Measurements from ENCODE around the gene GEMIN7.

DNA sequence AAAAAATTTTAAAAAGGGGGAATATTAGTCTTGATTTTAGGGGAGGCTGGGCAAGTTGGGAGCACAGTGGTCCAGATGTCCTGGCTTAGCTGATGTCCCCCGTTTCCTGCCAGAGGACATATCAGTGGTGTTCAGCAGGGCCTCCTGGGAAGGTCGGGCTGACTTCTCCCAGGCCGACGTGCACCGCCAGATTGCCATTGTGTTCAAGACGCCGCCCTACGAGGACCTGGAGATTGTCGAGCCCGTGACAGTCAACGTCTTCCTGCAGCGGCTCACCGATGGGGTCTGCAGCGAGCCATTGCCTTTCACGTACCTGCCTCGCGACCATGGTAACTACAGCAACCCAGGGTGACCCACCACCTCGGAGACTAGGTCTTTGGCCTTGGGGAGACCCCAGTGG is 46.6 kb upstream of the GEMIN7 start:
- TF ChIP-seq, protein P1, sequence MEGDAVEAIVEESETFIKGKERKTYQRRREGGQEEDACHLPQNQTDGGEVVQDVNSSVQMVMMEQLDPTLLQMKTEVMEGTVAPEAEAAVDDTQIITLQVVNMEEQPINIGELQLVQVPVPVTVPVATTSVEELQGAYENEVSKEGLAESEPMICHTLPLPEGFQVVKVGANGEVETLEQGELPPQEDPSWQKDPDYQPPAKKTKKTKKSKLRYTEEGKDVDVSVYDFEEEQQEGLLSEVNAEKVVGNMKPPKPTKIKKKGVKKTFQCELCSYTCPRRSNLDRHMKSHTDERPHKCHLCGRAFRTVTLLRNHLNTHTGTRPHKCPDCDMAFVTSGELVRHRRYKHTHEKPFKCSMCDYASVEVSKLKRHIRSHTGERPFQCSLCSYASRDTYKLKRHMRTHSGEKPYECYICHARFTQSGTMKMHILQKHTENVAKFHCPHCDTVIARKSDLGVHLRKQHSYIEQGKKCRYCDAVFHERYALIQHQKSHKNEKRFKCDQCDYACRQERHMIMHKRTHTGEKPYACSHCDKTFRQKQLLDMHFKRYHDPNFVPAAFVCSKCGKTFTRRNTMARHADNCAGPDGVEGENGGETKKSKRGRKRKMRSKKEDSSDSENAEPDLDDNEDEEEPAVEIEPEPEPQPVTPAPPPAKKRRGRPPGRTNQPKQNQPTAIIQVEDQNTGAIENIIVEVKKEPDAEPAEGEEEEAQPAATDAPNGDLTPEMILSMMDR (IDR thresholded peaks at IDR 0.05): no peak
- TF ChIP-seq POLR2A (IDR thresholded peaks at IDR 0.05): no peak
